ENCODE data around the gene RNF126.

GRCh38 chr19:694481-695351 lies 31.7 kb upstream of the RNF126 start:
- no peak for TF ChIP-seq POLR2AphosphoS5 (IDR thresholded peaks at IDR 0.05)
- no peak for TF ChIP-seq CTCF (IDR thresholded peaks at IDR 0.05)
- no peak for TF ChIP-seq EP300 (IDR thresholded peaks at IDR 0.05)
- no peak for TF ChIP-seq POLR2A (IDR thresholded peaks at IDR 0.05)
